HPDE6-E6E7 (cell line): ENCODE data around the gene ATXN7L3B.

Experiments
- DNase-seq: peaks from one replicate; pipeline ENCODE4 v3.0.0; 2011; ENCODE audit warnings: missing footprints; ENCODE audit errors: extremely low spot score

ATXN7L3B gene

DNA sequence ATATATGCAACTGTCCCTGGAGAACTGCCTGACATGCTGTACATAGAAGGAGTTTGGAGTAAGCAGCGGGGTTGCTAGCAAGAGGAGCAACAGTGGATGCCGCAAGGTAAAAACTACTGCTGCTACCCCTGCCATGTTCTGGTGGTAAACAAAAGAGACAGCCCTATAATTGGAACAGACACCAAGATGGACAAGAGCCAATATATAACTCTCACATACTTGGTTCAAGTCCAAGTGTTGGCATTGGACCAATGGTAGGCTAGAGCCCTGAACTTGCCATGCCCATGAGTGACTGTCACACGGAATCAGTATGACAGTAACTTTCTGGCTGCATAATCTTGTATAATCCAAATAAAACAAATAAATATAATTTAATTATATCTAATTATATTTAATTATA, 13.7 kb downstream of the ATXN7L3B start:
- DNase-seq = no peak

DNA sequence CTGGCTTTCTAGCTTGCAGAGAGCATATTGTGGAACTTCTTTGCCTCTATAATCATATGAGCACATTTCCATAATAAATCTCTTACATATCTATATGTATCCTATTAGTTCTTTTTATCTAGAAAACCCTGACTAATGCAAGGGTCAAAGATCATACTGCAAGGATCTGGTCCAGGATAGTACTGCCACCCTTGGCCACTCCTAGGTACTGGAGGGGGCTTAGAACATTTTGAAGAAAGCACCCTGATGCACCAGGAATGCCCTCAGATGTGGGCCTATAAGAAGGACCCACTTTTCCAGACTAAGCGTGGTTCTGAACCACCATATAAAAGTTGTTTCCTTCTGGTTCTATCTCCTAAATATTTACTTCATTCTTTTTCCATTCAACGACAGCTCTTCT, 14.6 kb downstream of the ATXN7L3B start:
- DNase-seq = no peak

- no peak for DNase-seq
Observed at GRCh38 chr12:74559728-74560127, 22.1 kb downstream of the ATXN7L3B start.

DNA sequence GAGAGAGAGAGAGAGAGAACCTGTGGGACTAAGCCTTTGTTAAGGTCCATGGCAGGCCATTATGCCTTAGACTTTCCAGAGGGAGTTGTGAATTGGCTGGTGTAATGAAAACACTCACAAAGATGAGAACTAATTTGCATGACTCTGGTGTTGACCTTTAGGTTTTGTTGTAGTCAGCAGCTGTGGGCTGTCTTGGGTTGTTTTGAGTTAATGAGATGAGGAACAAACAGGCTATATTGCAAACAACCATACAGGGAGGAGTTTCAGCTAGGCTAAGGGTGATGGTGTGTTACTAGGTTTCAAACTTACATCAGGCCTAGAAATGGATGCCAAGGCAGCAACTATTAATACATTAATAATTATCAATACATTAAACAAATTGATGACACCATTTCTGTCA, 26.3 kb downstream of the ATXN7L3B start:
- no peak for DNase-seq

- no peak for DNase-seq
Observed at GRCh38 chr12:74578486-74578885, 40.9 kb downstream of the ATXN7L3B start.

DNA sequence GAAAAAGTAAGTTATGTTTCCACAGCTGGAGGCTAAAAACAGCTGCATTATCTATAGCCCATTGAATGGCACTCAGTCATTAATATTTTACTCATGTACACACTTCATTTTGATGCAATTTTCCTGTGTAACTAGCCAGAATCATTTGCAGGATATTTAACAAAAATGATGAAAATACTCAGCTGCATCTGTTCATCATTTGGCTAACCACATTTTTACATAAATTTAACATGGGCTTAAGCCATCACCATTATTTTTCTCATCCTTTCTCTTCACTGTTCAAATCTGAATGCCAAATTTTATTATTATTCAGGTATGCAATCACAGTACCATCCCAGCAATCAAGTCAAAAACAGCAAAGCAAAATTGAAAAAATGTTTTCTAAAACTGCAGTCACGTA, 41.8 kb downstream of the ATXN7L3B start:
- DNase-seq = no peak

DNA sequence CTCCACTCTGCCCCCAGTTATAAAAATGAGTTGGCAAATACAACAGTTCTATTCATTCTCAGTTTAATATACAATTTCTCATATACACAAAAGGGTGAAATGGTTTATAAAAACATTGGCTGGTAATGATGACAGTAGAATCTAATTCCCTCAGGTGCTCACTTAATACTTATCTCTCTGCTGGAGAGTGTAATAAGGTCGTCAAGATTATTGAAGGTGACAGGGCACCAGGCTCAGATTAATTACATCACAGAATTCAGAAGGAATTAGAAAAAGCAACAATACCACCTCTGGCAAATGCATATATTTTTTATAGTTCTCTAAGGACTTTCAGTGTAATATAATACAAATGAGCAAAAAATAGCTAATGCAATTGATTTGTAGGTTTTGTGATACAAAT, 42.3 kb downstream of the ATXN7L3B start:
- no peak for DNase-seq

DNA sequence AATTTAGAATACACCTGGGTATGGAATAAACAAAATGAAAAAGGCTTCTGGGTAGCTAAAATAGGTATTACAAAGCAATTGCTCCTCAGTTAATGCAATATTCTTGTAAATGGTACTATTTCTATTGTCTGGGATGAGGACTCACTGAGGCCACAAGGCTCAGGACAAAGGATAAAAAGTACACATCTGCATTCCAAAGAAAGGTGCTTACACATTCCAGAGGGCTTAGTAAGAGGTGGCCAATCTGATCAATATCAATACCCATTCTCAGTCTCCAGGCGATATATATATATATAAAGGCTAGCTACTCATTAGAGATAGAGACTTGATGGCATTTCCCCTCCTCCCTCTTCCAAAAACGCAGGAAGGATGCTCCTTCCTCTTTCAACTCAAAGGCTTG, 43.8 kb downstream of the ATXN7L3B start:
- no peak for DNase-seq

DNA sequence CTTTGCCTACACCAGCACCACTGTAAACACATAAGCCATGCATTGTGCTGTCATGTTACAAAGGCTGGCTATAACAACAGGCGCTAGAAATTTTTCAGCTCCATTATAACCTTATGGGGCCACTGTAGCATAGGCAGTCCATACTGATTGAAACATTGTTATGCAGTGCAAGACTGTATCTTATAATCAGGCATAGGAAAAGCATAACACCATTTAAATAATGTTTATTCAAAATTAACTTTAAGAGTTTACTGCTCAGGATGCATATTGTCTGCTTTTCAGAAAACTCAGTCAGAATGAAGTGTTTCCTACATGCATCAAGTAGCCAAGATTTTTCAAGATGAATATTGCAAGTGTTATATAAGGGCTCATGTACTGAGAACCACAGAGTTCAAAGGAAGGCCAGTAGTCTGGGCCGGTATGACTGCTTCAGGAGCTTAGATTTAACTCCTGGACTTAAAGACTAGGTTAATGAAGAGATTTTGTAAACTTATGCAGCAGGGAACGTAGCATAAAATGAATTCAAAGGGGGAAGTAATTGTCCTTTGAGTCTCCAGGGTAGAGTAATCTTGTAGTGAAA, 46.9 kb downstream of the ATXN7L3B start:
- DNase-seq = no peak

- no peak for DNase-seq
Observed at GRCh38 chr12:74586251-74586650, 48.6 kb downstream of the ATXN7L3B start.
